Inflammatory macrophage treated with lipopolysaccharide for 1 hour (primary cell): ENCODE data around the gene KRTAP5-4.
"Not testable (repeated sequence)": the region's sequence is repeated elsewhere in the genome, so short reads cannot be mapped to it uniquely, and the experiment has no call there.

ENCODE experiments used
- DNase-seq, 2 donors: peaks; one replicate each; pipeline ENCODE4 v3.0.0-alpha.2; 2020 to 2022

KRTAP5-4 gene

GRCh38 chr11:1636291-1636950 is 14.5 kb upstream of the KRTAP5-4 start:
- DNase-seq: no peak

- DNase-seq: no peak
Observed at GRCh38 chr11:1633864-1634263, 11.9 kb upstream of the KRTAP5-4 start.

GRCh38 chr11:1632053-1632714 is 10.2 kb upstream of the KRTAP5-4 start:
- DNase-seq: no peak

GRCh38 chr11:1631066-1631568 is 9.2 kb upstream of the KRTAP5-4 start:
- DNase-seq: no peak

GRCh38 chr11:1630271-1630670 is 8.3 kb upstream of the KRTAP5-4 start:
- no peak for DNase-seq

- no peak for DNase-seq
Observed at GRCh38 chr11:1629326-1630185, 7.6 kb upstream of the KRTAP5-4 start, which contains the start of gene KRTAP5-5. TSS of gene KRTAP5-5 (plus strand) at chr11:1629775. CDS start at chr11:1629841, 66 bp downstream.

- DNase-seq: peak; percentile 9 to 65
Observed at GRCh38 chr11:1628506-1629325, 6.8 kb upstream of the KRTAP5-4 start.

- DNase-seq: no peak
Observed at GRCh38 chr11:1625541-1625940, 3.6 kb upstream of the KRTAP5-4 start.

- no peak for DNase-seq
Observed at GRCh38 chr11:1624621-1625020, 2.7 kb upstream of the KRTAP5-4 start.

GRCh38 chr11:1623716-1624115 is 1.8 kb upstream of the KRTAP5-4 start:
- no peak for DNase-seq

GRCh38 chr11:1619449-1619848 is 2.5 kb downstream of the KRTAP5-4 start:
- peak; percentile 8 to 23 for DNase-seq

GRCh38 chr11:1618231-1618630 is 3.7 kb downstream of the KRTAP5-4 start:
- no peak for DNase-seq

GRCh38 chr11:1608363-1608762 is 13.6 kb downstream of the KRTAP5-4 start, which contains the start of gene KRTAP5-3:
TSS of gene KRTAP5-3 (minus strand) at chr11:1608463. CDS start at chr11:1608385, 78 bp downstream.
- no peak for DNase-seq

GRCh38 chr11:1607901-1608300 is 14.0 kb downstream of the KRTAP5-4 start:
- DNase-seq: not testable (repeated sequence)

GRCh38 chr11:1607156-1607845 is 14.6 kb downstream of the KRTAP5-4 start:
- DNase-seq: not testable (repeated sequence)

- DNase-seq: not testable (repeated sequence)
Observed at GRCh38 chr11:1605923-1606322, 16.0 kb downstream of the KRTAP5-4 start.

GRCh38 chr11:1604711-1605110 is 17.2 kb downstream of the KRTAP5-4 start:
- no peak for DNase-seq

GRCh38 chr11:1604181-1604580 is 17.8 kb downstream of the KRTAP5-4 start:
- DNase-seq: no peak

GRCh38 chr11:1603629-1604028 is 18.3 kb downstream of the KRTAP5-4 start:
- no peak for DNase-seq

- DNase-seq: not testable (repeated sequence)
Observed at GRCh38 chr11:1601663-1602062, 20.3 kb downstream of the KRTAP5-4 start.

- DNase-seq: no peak
Observed at GRCh38 chr11:1600626-1601025, 21.3 kb downstream of the KRTAP5-4 start.

- DNase-seq: no peak
Observed at GRCh38 chr11:1598816-1599215, 23.1 kb downstream of the KRTAP5-4 start.
